CD8-positive, alpha-beta memory T cell (primary cell): ENCODE data around the gene TBC1D22A. TPM values are rescaled to one million over a fixed set of nuclear protein-coding genes. Genes with fewer than 3 reads are reported as not detected.
A peak's percentile ranks its signal among the peaks of the same experiment; 100 is the strongest.
"Not testable (repeated sequence)": the region's sequence is repeated elsewhere in the genome, so short reads cannot be mapped to it uniquely, and the experiment has no call there.

ENCODE experiments used
- CTCF ChIA-PET: fragments of 350-600 bp; sonication (Branson Sonifier 250); formaldehyde crosslinking; loops from one replicate; lab custom pipeline; 2021; ENCODE audit warnings: antibody characterized with exemption; lab: Charles Lee
- POLR2A ChIA-PET: fragments of 350-600 bp; sonication (Branson Sonifier 250); formaldehyde crosslinking; loops from one replicate; lab custom pipeline; 2021; ENCODE audit warnings: antibody characterized with exemption; lab: Charles Lee
- DNase-seq, 5 donors: peaks; one replicate each; pipeline versions ENCODE4 v3.0.0 to v3.0.0-alpha.2; 2020 to 2022; ENCODE audit warnings: mixed read lengths in 1 of 5
- H3K27ac ChIP-seq: one replicate; pipeline ENCODE4 v1.7.0; 2013; ENCODE audit warnings: low read depth, mild to moderate bottlenecking, low read length, moderate library complexity
- H3K27me3 ChIP-seq: 2 replicates; pipeline ENCODE4 v1.7.0; 2013; ENCODE audit warnings: low read length, mild to moderate bottlenecking; ENCODE audit not compliant: insufficient read depth, poor library complexity, severe bottlenecking
- H3K36me3 ChIP-seq: 2 replicates; pipeline ENCODE4 v1.7.0; 2013; ENCODE audit warnings: mild to moderate bottlenecking, low read length, moderate library complexity; ENCODE audit not compliant: insufficient read depth
- H3K4me1 ChIP-seq: 2 replicates; pipeline ENCODE4 v1.7.0; 2013; ENCODE audit warnings: mild to moderate bottlenecking, low read length, moderate library complexity; ENCODE audit not compliant: insufficient read depth
- H3K4me3 ChIP-seq: 2 replicates; pipeline ENCODE4 v1.7.0; 2013; ENCODE audit warnings: mild to moderate bottlenecking, low read length
- H3K9me3 ChIP-seq: 2 replicates; pipeline ENCODE4 v1.7.0; 2013; ENCODE audit warnings: mild to moderate bottlenecking, low read length
- H3K27ac Mint-ChIP-seq, 8 donors: one replicate each; pipeline ENCODE4 v1.8.0; 2020 to 2021; ENCODE audit warnings: mixed read lengths in 8 of 8, mild to moderate bottlenecking in 6 of 8, inconsistent platforms in 3 of 8, moderate library complexity in 3 of 8
- H3K27me3 Mint-ChIP-seq, 2 donors: one replicate each; pipeline ENCODE4 v1.8.0; 2020 to 2021; ENCODE audit warnings: mixed read lengths in 2 of 2, mild to moderate bottlenecking in 1 of 2, moderate library complexity in 1 of 2
- H3K36me3 Mint-ChIP-seq, 3 donors: one replicate each; pipeline ENCODE4 v1.8.0; 2020 to 2021; ENCODE audit warnings: mixed read lengths in 3 of 3, inconsistent platforms in 1 of 3, mild to moderate bottlenecking in 1 of 3
- H3K4me1 Mint-ChIP-seq, 3 donors: one replicate each; pipeline ENCODE4 v1.8.0; 2020 to 2021; ENCODE audit warnings: mixed read lengths in 3 of 3, inconsistent platforms in 1 of 3, mild to moderate bottlenecking in 1 of 3
- H3K4me3 Mint-ChIP-seq, 7 donors: one replicate each; pipeline ENCODE4 v1.8.0; 2020 to 2021; ENCODE audit warnings: mixed read lengths in 7 of 7, mild to moderate bottlenecking in 6 of 7, moderate library complexity in 4 of 7, inconsistent platforms in 2 of 7
- H3K9me3 Mint-ChIP-seq, 5 donors: one replicate each; pipeline ENCODE4 v1.8.0; 2020 to 2022; ENCODE audit warnings: mixed read lengths in 5 of 5, mild to moderate bottlenecking in 3 of 5, moderate library complexity in 2 of 5, inconsistent platforms in 1 of 5
- polyA plus RNA-seq: library from polyadenylated mRNA; unstranded; fragments of 300-500 nt; fragmentation: Illumina TruSeq; gene quantifications from one replicate; pipeline ENCODE4 v1.2.3, GENCODE V29; 2021
- total RNA-seq, 2 experiments: library from RNA; stranded (reverse); gene quantifications; one replicate each; pipeline ENCODE4 v1.2.3, GENCODE V29; 2021

Gene TBC1D22A
- total and polyA plus RNA-seq, 3 experiments from 2014 or later = 26.6 to 34.8 (median 34.0) TPM

GRCh38 chr22:46972901-46973831 is 210.7 kb downstream of the TBC1D22A start:
- DNase-seq = peak in 1 of 5 donors; percentile 36
- no peaks in the 10 kb centered on the region for H3K9me3 ChIP-seq
- Mint-ChIP-seq H3K9me3 (no peaks in the 10 kb centered on the region), H3K27ac (no peak overlapping the region), H3K4me1 (peaks cover 21 to 31% (median 22%) of the 10 kb centered on the region in 3 donors), H3K27me3 (no peaks in the 10 kb centered on the region), H3K4me3 (no peak overlapping the region), H3K36me3 (peaks cover 11 to 45% (median 18%) of the 10 kb centered on the region in 3 donors)
- no peak overlapping the region for H3K4me3 ChIP-seq
- ChIA-PET CTCF (no interaction called here), POLR2A (no interaction called here)
- no peaks in the 10 kb centered on the region for H3K4me1 ChIP-seq
- H3K27me3 ChIP-seq = no peaks in the 10 kb centered on the region
- no peaks in the 10 kb centered on the region for H3K36me3 ChIP-seq
- H3K27ac ChIP-seq = no peak overlapping the region

GRCh38 chr22:46974077-46974476 is 211.6 kb downstream of the TBC1D22A start:
- Histone ChIP-seq H3K9me3 (no peaks in the 10 kb centered on the region), H3K4me1 (no peaks in the 10 kb centered on the region), H3K36me3 (no peaks in the 10 kb centered on the region), H3K27me3 (no peaks in the 10 kb centered on the region), H3K27ac (no peak overlapping the region), H3K4me3 (no peak overlapping the region)
- ChIA-PET CTCF (no interaction called here), POLR2A (no interaction called here)
- Mint-ChIP-seq H3K27me3 (no peaks in the 10 kb centered on the region), H3K4me1 (peaks cover 15 to 25% (median 18%) of the 10 kb centered on the region in 3 donors), H3K36me3 (peaks cover 11 to 52% (median 24%) of the 10 kb centered on the region in 3 donors), H3K27ac (no peak overlapping the region), H3K4me3 (no peak overlapping the region), H3K9me3 (no peaks in the 10 kb centered on the region)
- DNase-seq = peak in 1 of 5 donors; percentile 42

- Histone ChIP-seq H3K36me3 (no peaks in the 10 kb centered on the region), H3K4me3 (no peak overlapping the region), H3K27me3 (no peaks in the 10 kb centered on the region), H3K27ac (no peak overlapping the region), H3K4me1 (no peaks in the 10 kb centered on the region), H3K9me3 (no peaks in the 10 kb centered on the region)
- H3K4me3 Mint-ChIP-seq = no peak overlapping the region
- ChIA-PET POLR2A (no interaction called here), CTCF (no interaction called here)
- no peaks in the 10 kb centered on the region for H3K27me3 Mint-ChIP-seq
- H3K4me1 Mint-ChIP-seq = peaks cover 12 to 17% (median 14%) of the 10 kb centered on the region in 3 donors
- peak overlapping the region in 3 of 8 donors; percentile 36 to 83 (median 61) for H3K27ac Mint-ChIP-seq
- DNase-seq = peak in 1 of 5 donors; percentile 20
- no peaks in the 10 kb centered on the region for H3K9me3 Mint-ChIP-seq
- H3K36me3 Mint-ChIP-seq = peaks cover 11 to 60% (median 31%) of the 10 kb centered on the region in 3 donors
Measured at GRCh38 chr22:46974631-46975585, 212.5 kb downstream of the TBC1D22A start.

- no peaks in the 10 kb centered on the region for H3K9me3 Mint-ChIP-seq
- Histone ChIP-seq H3K27me3 (no peaks in the 10 kb centered on the region), H3K4me1 (no peaks in the 10 kb centered on the region), H3K36me3 (no peaks in the 10 kb centered on the region), H3K9me3 (no peaks in the 10 kb centered on the region), H3K4me3 (no peak overlapping the region), H3K27ac (no peak overlapping the region)
- ChIA-PET CTCF (no interaction called here), POLR2A (no interaction called here)
- peaks cover 11 to 68% (median 27%) of the 10 kb centered on the region in 3 donors for H3K36me3 Mint-ChIP-seq
- H3K4me1 Mint-ChIP-seq = peaks cover 9 to 14% (median 10%) of the 10 kb centered on the region in 3 donors
- H3K27ac Mint-ChIP-seq = peak overlapping the region in 1 of 8 donors; percentile 60
- H3K27me3 Mint-ChIP-seq = no peaks in the 10 kb centered on the region
- no peak for DNase-seq
- H3K4me3 Mint-ChIP-seq = no peak overlapping the region
Measured at GRCh38 chr22:46976143-46976542, 213.7 kb downstream of the TBC1D22A start.

GRCh38 chr22:46976598-46976997 is 214.1 kb downstream of the TBC1D22A start:
- Mint-ChIP-seq H3K4me3 (no peak overlapping the region), H3K27me3 (no peaks in the 10 kb centered on the region), H3K9me3 (no peaks in the 10 kb centered on the region), H3K36me3 (peaks cover 11 to 73% (median 27%) of the 10 kb centered on the region in 3 donors), H3K27ac (peak overlapping the region in 1 of 8 donors; percentile 60), H3K4me1 (peaks cover 11 to 16% (median 13%) of the 10 kb centered on the region in 3 donors)
- DNase-seq = no peak
- Histone ChIP-seq H3K36me3 (no peaks in the 10 kb centered on the region), H3K4me3 (no peak overlapping the region), H3K27me3 (no peaks in the 10 kb centered on the region), H3K4me1 (no peaks in the 10 kb centered on the region), H3K27ac (no peak overlapping the region), H3K9me3 (no peaks in the 10 kb centered on the region)
- ChIA-PET CTCF (no interaction called here), POLR2A (no interaction called here)

GRCh38 chr22:46977656-46978343 is 215.3 kb downstream of the TBC1D22A start:
- H3K36me3 Mint-ChIP-seq = peaks cover 11 to 72% (median 28%) of the 10 kb centered on the region in 3 donors
- DNase-seq = no peak
- POLR2A ChIA-PET = no interaction called here
- peaks cover 14 to 19% (median 15%) of the 10 kb centered on the region in 3 donors for H3K4me1 Mint-ChIP-seq
- H3K27ac Mint-ChIP-seq = no peak overlapping the region
- CTCF ChIA-PET = no interaction called here
- no peaks in the 10 kb centered on the region for H3K9me3 Mint-ChIP-seq
- Histone ChIP-seq H3K36me3 (no peaks in the 10 kb centered on the region), H3K4me1 (no peaks in the 10 kb centered on the region), H3K9me3 (no peaks in the 10 kb centered on the region), H3K27me3 (no peaks in the 10 kb centered on the region), H3K27ac (no peak overlapping the region), H3K4me3 (no peak overlapping the region)
- no peaks in the 10 kb centered on the region for H3K27me3 Mint-ChIP-seq
- no peak overlapping the region for H3K4me3 Mint-ChIP-seq

- POLR2A ChIA-PET, H3K27me3 ChIP-seq, H3K4me3 ChIP-seq, H3K4me1 ChIP-seq, CTCF ChIA-PET, H3K27ac ChIP-seq, H3K9me3 Mint-ChIP-seq, H3K36me3 ChIP-seq, H3K27ac Mint-ChIP-seq, H3K4me3 Mint-ChIP-seq, H3K9me3 ChIP-seq, DNase-seq, H3K27me3 Mint-ChIP-seq: not testable (repeated sequence)
- H3K4me1 Mint-ChIP-seq = peaks cover 16 to 26% (median 20%) of the 10 kb centered on the region in 3 donors
- peaks cover 11 to 75% (median 29%) of the 10 kb centered on the region in 3 donors for H3K36me3 Mint-ChIP-seq
Measured at GRCh38 chr22:46978668-46979067, 216.2 kb downstream of the TBC1D22A start.
